Measurements from ENCODE around the gene DBF4. TPM values are rescaled to one million over a fixed set of nuclear protein-coding genes. Genes with fewer than 3 reads are reported as not detected.

Gene DBF4
- total and polyA plus RNA-seq, 2 of the 13 experiments (the other 11 are each of a cell fraction or from before 2014, with no cell fraction given) = 5.0 to 64.4 TPM

DNA sequence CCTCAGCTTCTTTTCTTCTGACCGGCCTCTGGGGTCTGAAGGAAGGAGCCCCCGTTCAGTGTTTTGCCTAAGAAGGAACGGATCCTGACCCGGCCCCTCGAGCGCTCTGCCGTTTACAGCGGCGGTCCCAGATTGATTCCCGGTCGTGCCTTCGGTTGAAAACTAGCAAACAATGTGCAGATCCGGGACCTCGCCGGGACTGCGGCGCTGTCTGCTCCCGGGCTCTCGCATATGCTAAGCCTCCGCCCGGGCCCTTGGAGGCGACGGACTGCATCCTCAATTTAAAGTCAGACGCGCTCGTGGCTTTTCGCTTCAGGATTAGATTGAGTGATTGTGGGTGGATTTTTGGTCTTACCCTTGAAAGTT is 559 bp downstream of the DBF4 start:
- no peak for FAIRE-seq
- POLR2A ChIA-PET = interaction anchor here (1.0 kb wide), 1 partner anchor 307 kb away, joined by 3 read pairs; no protein-coding TSS in a partner anchor
- intact Hi-C loops (cut with micrococcal nuclease; ENCODE audit: unreplicated experiment) = loop anchor here (5.0 to 10.0 kb wide), 3 partner anchors 250 to 562 kb away; partner anchors contain the start of genes CROT and RUNDC3B
- TF ChIP-seq POLR2G (IDR thresholded peaks at IDR 0.05; ENCODE audit: low read depth, low read length) (0 out of 2 replicates have a peak, but pooled peaks have one; percentile 12), HIVEP1 (CRISPR knock-in tag; IDR thresholded peaks at IDR 0.05) (0 out of 2 replicates have a peak, but pooled peaks have one; percentile 34), HDAC2 (CRISPR knock-in tag; IDR thresholded peaks at IDR 0.05) (0 out of 2 replicates have a peak, but pooled peaks have one; percentile 24), KMT2A (CRISPR knock-in tag; IDR thresholded peaks at IDR 0.05) (peak; percentile 83), NRL (CRISPR knock-in tag; IDR thresholded peaks at IDR 0.05; ENCODE audit: borderline replicate concordance) (0 out of 2 replicates have a peak, but pooled peaks have one; percentile 14), ZNF34 (CRISPR knock-in tag; IDR thresholded peaks at IDR 0.05; ENCODE audit: borderline replicate concordance) (no peak), NFYC (CRISPR knock-in tag; IDR thresholded peaks at IDR 0.05) (0 out of 2 replicates have a peak, but pooled peaks have one; percentile 9), ARNTL (CRISPR knock-in tag; IDR thresholded peaks at IDR 0.05) (no peak), ISX (CRISPR knock-in tag; conservative IDR thresholded peaks at IDR 0.05) (0 out of 2 replicates have a peak, but pooled peaks have one; percentile 57), SIN3A (IDR thresholded peaks at IDR 0.05; ENCODE audit: borderline replicate concordance, low read depth, low read length) (peak; percentile 20; the same call in 1 of the 2 replicates), FOXC1 (CRISPR knock-in tag; IDR thresholded peaks at IDR 0.05; ENCODE audit: borderline replicate concordance) (no peak), RARA (CRISPR knock-in tag; IDR thresholded peaks at IDR 0.05) (peak; percentile 13; the same call in 1 of the 2 replicates), KDM2A (CRISPR knock-in tag; IDR thresholded peaks at IDR 0.05; ENCODE audit: borderline replicate concordance, low read depth) (peak; percentile 62; the same call in 1 of the 2 replicates), ZFAT (CRISPR knock-in tag; conservative IDR thresholded peaks at IDR 0.05) (0 out of 2 replicates have a peak, but pooled peaks have one; percentile 41)
- TF ChIP-seq, protein P1, sequence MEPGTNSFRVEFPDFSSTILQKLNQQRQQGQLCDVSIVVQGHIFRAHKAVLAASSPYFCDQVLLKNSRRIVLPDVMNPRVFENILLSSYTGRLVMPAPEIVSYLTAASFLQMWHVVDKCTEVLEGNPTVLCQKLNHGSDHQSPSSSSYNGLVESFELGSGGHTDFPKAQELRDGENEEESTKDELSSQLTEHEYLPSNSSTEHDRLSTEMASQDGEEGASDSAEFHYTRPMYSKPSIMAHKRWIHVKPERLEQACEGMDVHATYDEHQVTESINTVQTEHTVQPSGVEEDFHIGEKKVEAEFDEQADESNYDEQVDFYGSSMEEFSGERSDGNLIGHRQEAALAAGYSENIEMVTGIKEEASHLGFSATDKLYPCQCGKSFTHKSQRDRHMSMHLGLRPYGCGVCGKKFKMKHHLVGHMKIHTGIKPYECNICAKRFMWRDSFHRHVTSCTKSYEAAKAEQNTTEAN (CRISPR knock-in tag; conservative IDR thresholded peaks at IDR 0.05) = peak; percentile 55; the same call in 1 of the 2 replicates
- TF ChIP-seq, protein P2, sequence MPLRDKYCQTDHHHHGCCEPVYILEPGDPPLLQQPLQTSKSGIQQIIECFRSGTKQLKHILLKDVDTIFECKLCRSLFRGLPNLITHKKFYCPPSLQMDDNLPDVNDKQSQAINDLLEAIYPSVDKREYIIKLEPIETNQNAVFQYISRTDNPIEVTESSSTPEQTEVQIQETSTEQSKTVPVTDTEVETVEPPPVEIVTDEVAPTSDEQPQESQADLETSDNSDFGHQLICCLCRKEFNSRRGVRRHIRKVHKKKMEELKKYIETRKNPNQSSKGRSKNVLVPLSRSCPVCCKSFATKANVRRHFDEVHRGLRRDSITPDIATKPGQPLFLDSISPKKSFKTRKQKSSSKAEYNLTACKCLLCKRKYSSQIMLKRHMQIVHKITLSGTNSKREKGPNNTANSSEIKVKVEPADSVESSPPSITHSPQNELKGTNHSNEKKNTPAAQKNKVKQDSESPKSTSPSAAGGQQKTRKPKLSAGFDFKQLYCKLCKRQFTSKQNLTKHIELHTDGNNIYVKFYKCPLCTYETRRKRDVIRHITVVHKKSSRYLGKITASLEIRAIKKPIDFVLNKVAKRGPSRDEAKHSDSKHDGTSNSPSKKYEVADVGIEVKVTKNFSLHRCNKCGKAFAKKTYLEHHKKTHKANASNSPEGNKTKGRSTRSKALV (CRISPR knock-in tag; IDR thresholded peaks at IDR 0.05) = peak; percentile 26; the same call in 1 of the 2 replicates
- TF ChIP-seq, protein P3, sequence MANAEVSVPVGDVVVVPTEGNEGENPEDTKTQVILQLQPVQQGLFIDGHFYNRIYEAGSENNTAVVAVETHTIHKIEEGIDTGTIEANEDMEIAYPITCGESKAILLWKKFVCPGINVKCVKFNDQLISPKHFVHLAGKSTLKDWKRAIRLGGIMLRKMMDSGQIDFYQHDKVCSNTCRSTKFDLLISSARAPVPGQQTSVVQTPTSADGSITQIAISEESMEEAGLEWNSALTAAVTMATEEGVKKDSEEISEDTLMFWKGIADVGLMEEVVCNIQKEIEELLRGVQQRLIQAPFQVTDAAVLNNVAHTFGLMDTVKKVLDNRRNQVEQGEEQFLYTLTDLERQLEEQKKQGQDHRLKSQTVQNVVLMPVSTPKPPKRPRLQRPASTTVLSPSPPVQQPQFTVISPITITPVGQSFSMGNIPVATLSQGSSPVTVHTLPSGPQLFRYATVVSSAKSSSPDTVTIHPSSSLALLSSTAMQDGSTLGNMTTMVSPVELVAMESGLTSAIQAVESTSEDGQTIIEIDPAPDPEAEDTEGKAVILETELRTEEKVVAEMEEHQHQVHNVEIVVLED (CRISPR knock-in tag; IDR thresholded peaks at IDR 0.05; ENCODE audit: borderline replicate concordance) = no peak
- TF ChIP-seq, protein P4, sequence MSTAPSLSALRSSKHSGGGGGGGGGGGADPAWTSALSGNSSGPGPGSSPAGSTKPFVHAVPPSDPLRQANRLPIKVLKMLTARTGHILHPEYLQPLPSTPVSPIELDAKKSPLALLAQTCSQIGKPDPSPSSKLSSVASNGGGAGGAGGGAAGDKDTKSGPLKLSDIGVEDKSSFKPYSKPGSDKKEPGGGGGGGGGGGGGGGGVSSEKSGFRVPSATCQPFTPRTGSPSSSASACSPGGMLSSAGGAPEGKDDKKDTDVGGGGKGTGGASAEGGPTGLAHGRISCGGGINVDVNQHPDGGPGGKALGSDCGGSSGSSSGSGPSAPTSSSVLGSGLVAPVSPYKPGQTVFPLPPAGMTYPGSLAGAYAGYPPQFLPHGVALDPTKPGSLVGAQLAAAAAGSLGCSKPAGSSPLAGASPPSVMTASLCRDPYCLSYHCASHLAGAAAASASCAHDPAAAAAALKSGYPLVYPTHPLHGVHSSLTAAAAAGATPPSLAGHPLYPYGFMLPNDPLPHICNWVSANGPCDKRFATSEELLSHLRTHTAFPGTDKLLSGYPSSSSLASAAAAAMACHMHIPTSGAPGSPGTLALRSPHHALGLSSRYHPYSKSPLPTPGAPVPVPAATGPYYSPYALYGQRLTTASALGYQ (CRISPR knock-in tag; IDR thresholded peaks at IDR 0.05) = no peak

More for the DNA sequence above, 559 bp downstream of the DBF4 start:
- TSS peak; percentile 65 for BruUV-seq (replicated peaks)
- Histone ChIP-seq H3K4me2 (ENCODE audit: low read depth, low read length) (peak overlapping the region; percentile 84), H3K27me3 (ENCODE audit: control insufficient read depth in 1 of 2, insufficient read depth in 2 of 2, low read length in 2 of 2) (no peaks in the 10 kb centered on the region; a peak in 1 of 5 replicates), H3K4me1 (ENCODE audit: insufficient read depth, low read length) (peaks cover 59% of the 10 kb centered on the region), H4K20me1 (ENCODE audit: insufficient read depth, low read length) (no peaks in the 10 kb centered on the region), H3K4me3 (replicated peaks in 1 of 3; ENCODE audit: insufficient read depth in 1 of 3, low read depth in 2 of 3, low read length in 3 of 3) (peak overlapping the region; percentile 86 to 92 (median 92)), H3K27ac (ENCODE audit: extremely low read length, insufficient read depth, low read length) (peak overlapping the region; percentile 97), H2AFZ (ENCODE audit: low read length) (peak overlapping the region; percentile 66), H3K9ac (ENCODE audit: insufficient read depth, low read depth, low read length) (peak overlapping the region; percentile 89), H3K9me3 (ENCODE audit: low read length) (no peaks in the 10 kb centered on the region), H3K36me3 (replicated peaks in 1 of 2; ENCODE audit: control insufficient read depth in 1 of 2, insufficient read depth in 2 of 2, low read length in 2 of 2) (peaks cover 2 to 11% of the 10 kb centered on the region in 2 experiments; a peak in 3 of 5 replicates), H3K79me2 (ENCODE audit: insufficient read depth, low read length) (peaks cover 78% of the 10 kb centered on the region)
- in situ Hi-C loops (cut with HindIII; ENCODE audit: extremely low pct_ligation_motif_present, low pct_unique_long_range_greater_than_20kb) = loop anchor here (10.0 kb wide), 1 partner anchor 532 kb away; the partner anchor contains the start of gene CROT
- DNase-seq (ENCODE audit: low spot score) = peak; percentile 41
- WGBS (ENCODE audit: low lambda C conversion rate) = 1% methylated on average over 27 of the region's 27 CpGs
- ATAC-seq = peak; percentile 68
- CTCF ChIA-PET (ENCODE audit: low intra/inter-chr PET ratio, low total read pairs) = no interaction called here
